ENCODE results near the gene TBC1D17. TPM values are rescaled to one million over a fixed set of nuclear protein-coding genes. Genes with fewer than 3 reads are reported as not detected.

The TBC1D17 gene
- total and polyA plus RNA-seq, 2 experiments from 2014 or later, result 6.6 to 32.4 TPM

DNA sequence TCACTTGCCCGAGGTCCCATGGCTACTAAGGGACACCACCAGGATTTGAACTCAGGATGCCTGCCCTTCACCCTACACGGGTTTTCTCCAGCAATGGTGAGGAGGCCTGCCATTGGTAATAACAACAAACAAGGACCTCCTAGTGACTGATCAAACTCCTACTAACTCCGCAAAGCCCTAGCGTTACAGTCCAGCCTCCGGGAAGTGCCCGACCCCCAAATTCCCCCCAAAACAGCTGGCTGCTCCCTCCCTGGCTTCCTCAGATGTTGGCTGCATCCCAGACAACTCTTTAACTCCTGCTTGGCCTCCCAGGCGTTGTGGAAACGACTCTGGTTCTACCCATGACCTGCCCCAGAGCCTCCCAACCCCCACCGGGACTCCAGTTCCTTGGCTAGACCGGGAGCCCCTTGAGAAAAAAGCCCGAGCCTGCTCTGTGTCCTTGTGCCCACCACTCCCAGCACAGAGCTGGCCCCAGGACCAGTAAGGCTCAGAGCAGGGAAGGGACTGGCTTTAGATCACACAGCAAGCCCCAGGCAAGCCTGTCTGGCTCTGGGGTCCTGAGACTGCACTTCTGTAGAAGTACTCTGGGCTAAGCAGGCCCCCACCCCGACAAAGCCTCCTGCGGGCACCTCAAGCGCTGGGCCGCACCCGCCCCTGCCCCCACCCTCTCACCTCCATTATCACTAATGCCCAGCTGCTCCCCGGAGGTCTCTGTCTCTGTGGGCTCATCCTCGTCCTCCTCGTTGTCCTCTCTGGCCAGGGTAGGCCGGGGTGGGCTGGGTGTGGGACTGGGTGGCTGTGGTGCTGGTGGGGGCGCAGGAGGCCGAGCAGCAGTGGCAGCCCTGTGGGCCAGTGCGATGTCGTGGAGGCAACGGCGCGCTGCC lies 5.0 kb upstream of the TBC1D17 start:
- Histone ChIP-seq H3K79me2 (ENCODE audit: insufficient read depth) (peaks cover 51% of the 10 kb centered on the region), H3K4me2 (ENCODE audit: unreplicated experiment) (no peak overlapping the region), H3K27me3 (replicated peaks; ENCODE audit: insufficient read depth) (no peaks in the 10 kb centered on the region), H2AFZ (no peak overlapping the region), H4K20me1 (ENCODE audit: insufficient read depth) (no peaks in the 10 kb centered on the region), H3K36me3 (ENCODE audit: low read depth) (0 out of 2 replicates have a peak, but pooled peaks cover 2% of the 10 kb centered on the region), H3K9me3 (ENCODE audit: low read depth) (no peaks in the 10 kb centered on the region), H3K4me3 (no peak overlapping the region), H3K9ac (no peak overlapping the region), H3K27ac (no peak overlapping the region), H3K9me2 (ENCODE audit: insufficient read depth) (no peaks in the 10 kb centered on the region), H3K4me1 (ENCODE audit: insufficient read depth) (peaks cover 19% of the 10 kb centered on the region), H3F3A (ENCODE audit: insufficient read depth) (peaks cover 16% of the 10 kb centered on the region; the same call in 1 of the 2 replicates)
- in situ Hi-C loops (cut with MboI), result no loop called here
- TF ChIP-seq EZH2 (IDR thresholded peaks at IDR 0.05; ENCODE audit: insufficient read depth, poor library complexity, severe bottlenecking) (no peak), EZH2phosphoT487 (IDR thresholded peaks at IDR 0.05; ENCODE audit: insufficient read depth, low read depth) (no peak)
- WGBS, 2 experiments (ENCODE audit: low coverage in 1 of 2, low lambda C conversion rate in 2 of 2, missing lambda C conversion rate in 2 of 2), result 69 to 79% methylated on average over 15 to 27 of the region's 27 CpGs
- no peak for DNase-seq

DNA sequence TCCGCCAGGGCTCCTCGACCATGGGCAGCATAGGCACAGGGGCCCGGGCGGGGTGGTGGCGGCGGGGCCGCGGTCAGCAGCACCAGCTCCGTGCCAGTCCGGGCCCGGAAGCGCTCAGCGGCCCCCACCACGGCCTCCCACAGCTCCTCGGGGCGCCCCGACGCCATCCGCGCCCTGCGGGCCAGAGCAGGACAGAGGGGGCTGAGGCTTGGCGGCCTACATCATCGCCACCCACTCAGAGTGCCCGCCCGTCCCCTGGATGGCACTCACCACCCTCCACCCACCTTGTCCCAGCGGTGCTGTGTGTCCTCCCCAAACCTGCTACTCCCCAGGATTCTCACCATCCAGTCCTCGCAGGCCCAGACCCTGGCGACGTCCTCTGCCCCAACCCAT lies 4.4 kb upstream of the TBC1D17 start:
- Histone ChIP-seq H2AFZ (no peak overlapping the region), H3K9me3 (ENCODE audit: low read depth) (no peaks in the 10 kb centered on the region), H3K4me2 (ENCODE audit: unreplicated experiment) (no peak overlapping the region), H3F3A (ENCODE audit: insufficient read depth) (peaks cover 10% of the 10 kb centered on the region; the same call in 1 of the 2 replicates), H3K27me3 (replicated peaks; ENCODE audit: insufficient read depth) (no peaks in the 10 kb centered on the region), H3K4me1 (ENCODE audit: insufficient read depth) (peaks cover 19% of the 10 kb centered on the region), H4K20me1 (ENCODE audit: insufficient read depth) (no peaks in the 10 kb centered on the region), H3K27ac (no peak overlapping the region), H3K4me3 (no peak overlapping the region), H3K9me2 (ENCODE audit: insufficient read depth) (no peaks in the 10 kb centered on the region), H3K9ac (no peak overlapping the region), H3K36me3 (ENCODE audit: low read depth) (0 out of 2 replicates have a peak, but pooled peaks cover 2% of the 10 kb centered on the region), H3K79me2 (ENCODE audit: insufficient read depth) (peaks cover 51% of the 10 kb centered on the region)
- DNase-seq, result no peak
- in situ Hi-C loops (cut with MboI), result no loop called here
- 89 to 92% methylated on average over 10 to 24 of the region's 29 CpGs for WGBS, 2 experiments (ENCODE audit: low coverage in 1 of 2, low lambda C conversion rate in 2 of 2, missing lambda C conversion rate in 2 of 2)
- TF ChIP-seq EZH2phosphoT487 (IDR thresholded peaks at IDR 0.05; ENCODE audit: insufficient read depth, low read depth), result no peak
- no peak for TF ChIP-seq EZH2 (IDR thresholded peaks at IDR 0.05; ENCODE audit: insufficient read depth, poor library complexity, severe bottlenecking)

DNA sequence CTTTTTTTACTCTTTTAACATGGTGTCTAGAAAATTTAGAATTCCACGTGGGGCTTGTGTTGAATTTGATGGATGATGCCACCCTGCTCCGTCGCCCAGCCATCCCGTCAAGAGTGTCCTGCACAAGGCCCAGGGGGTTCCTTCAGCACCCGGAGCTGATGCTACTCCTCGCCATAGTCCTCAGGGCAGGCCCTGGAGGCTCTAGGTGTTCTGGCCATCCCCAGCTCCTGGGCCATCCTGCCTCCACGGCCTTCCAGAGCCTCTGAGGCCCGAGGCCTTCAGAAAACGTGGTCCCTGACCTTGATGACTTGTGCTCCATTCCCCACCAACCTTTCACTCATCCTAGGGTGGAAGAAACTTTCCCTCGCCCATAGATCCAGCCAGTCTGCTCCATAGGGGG lies 3.7 kb upstream of the TBC1D17 start:
- DNase-seq, result no peak
- H3K27ac ChIP-seq, result no peak overlapping the region
- no peak overlapping the region for H2AFZ ChIP-seq
- WGBS, 2 experiments (ENCODE audit: low coverage in 1 of 2, low lambda C conversion rate in 2 of 2, missing lambda C conversion rate in 2 of 2), result 92 to 96% methylated on average over 10 of the region's 10 CpGs
- no peaks in the 10 kb centered on the region for H3K9me3 ChIP-seq (ENCODE audit: low read depth)
- in situ Hi-C loops (cut with MboI), result no loop called here
- peaks cover 19% of the 10 kb centered on the region for H3K4me1 ChIP-seq (ENCODE audit: insufficient read depth)
- 0 out of 2 replicates have a peak, but pooled peaks cover 2% of the 10 kb centered on the region for H3K36me3 ChIP-seq (ENCODE audit: low read depth)
- TF ChIP-seq EZH2phosphoT487 (IDR thresholded peaks at IDR 0.05; ENCODE audit: insufficient read depth, low read depth) (no peak), EZH2 (IDR thresholded peaks at IDR 0.05; ENCODE audit: insufficient read depth, poor library complexity, severe bottlenecking) (no peak)
- H3K9ac ChIP-seq, result no peak overlapping the region
- H3K4me2 ChIP-seq (ENCODE audit: unreplicated experiment), result no peak overlapping the region
- no peaks in the 10 kb centered on the region for H3K27me3 ChIP-seq (replicated peaks; ENCODE audit: insufficient read depth)
- H3K4me3 ChIP-seq, result no peak overlapping the region
- no peaks in the 10 kb centered on the region for H4K20me1 ChIP-seq (ENCODE audit: insufficient read depth)
- 0 out of 2 replicates have a peak, but pooled peaks cover 6% of the 10 kb centered on the region for H3F3A ChIP-seq (ENCODE audit: insufficient read depth)
- peaks cover 56% of the 10 kb centered on the region for H3K79me2 ChIP-seq (ENCODE audit: insufficient read depth)
- no peaks in the 10 kb centered on the region for H3K9me2 ChIP-seq (ENCODE audit: insufficient read depth)

DNA sequence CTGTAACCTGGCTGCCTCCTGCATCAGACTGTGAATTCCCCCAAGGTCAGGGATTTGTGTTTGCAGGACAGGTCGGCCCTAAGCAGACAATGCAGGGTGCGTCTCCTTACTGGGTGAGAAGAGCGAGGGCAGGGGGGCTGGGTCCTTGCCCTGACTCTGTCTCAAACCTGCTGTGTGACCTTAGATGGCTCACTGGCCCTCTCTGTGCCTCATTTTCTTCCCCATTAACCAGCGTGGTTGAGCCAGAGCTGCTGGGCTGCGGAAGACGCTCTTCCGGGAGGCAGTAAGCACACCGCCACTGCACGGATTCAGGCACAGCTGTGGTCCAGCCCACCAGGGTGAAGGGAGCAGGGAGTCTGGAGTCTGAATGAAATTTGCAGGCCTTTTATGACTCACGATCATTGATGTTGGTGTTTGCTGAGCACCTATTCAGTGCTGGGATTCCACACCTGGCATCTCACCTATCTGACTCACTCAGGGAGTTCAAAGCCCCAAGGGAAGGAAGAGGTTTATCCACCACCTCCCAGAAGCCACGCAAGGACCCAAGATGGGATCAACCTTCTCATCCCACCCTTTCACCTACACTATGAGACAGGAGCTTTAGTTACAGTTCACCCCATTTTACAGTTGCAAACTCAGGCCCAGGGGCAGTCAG lies 2.9 kb upstream of the TBC1D17 start:
- in situ Hi-C loops (cut with MboI), result no loop called here
- WGBS, 2 experiments (ENCODE audit: low coverage in 1 of 2, low lambda C conversion rate in 2 of 2, missing lambda C conversion rate in 2 of 2), result 93 to 94% methylated on average over 11 of the region's 11 CpGs

More for the DNA sequence above, 2.9 kb upstream of the TBC1D17 start:
- Histone ChIP-seq H3K4me1 (ENCODE audit: insufficient read depth) (peaks cover 17% of the 10 kb centered on the region), H4K20me1 (ENCODE audit: insufficient read depth) (no peaks in the 10 kb centered on the region), H3K27ac (no peak overlapping the region), H3K4me2 (ENCODE audit: unreplicated experiment) (peak overlapping the region; percentile 93), H2AFZ (no peak overlapping the region), H3K9me3 (ENCODE audit: low read depth) (no peaks in the 10 kb centered on the region), H3F3A (ENCODE audit: insufficient read depth) (0 out of 2 replicates have a peak, but pooled peaks cover 6% of the 10 kb centered on the region), H3K36me3 (ENCODE audit: low read depth) (0 out of 2 replicates have a peak, but pooled peaks cover 2% of the 10 kb centered on the region), H3K27me3 (replicated peaks; ENCODE audit: insufficient read depth) (no peaks in the 10 kb centered on the region), H3K79me2 (ENCODE audit: insufficient read depth) (peaks cover 63% of the 10 kb centered on the region), H3K9ac (peak overlapping the region; percentile 98), H3K4me3 (peak overlapping the region; percentile 96), H3K9me2 (ENCODE audit: insufficient read depth) (no peaks in the 10 kb centered on the region)
- no peak for DNase-seq
- TF ChIP-seq EZH2phosphoT487 (IDR thresholded peaks at IDR 0.05; ENCODE audit: insufficient read depth, low read depth) (no peak), EZH2 (IDR thresholded peaks at IDR 0.05; ENCODE audit: insufficient read depth, poor library complexity, severe bottlenecking) (no peak)

Measured in GM23248 (cell line).